ENCODE results near the gene FBXO38.

GRCh38 chr5:148379340-148379739, 4.4 kb upstream of the FBXO38 start:
- TF ChIP-seq CTCF (IDR thresholded peaks at IDR 0.05): no peak
- TF ChIP-seq POLR2A (IDR thresholded peaks at IDR 0.05): no peak
- TF ChIP-seq POLR2AphosphoS5 (IDR thresholded peaks at IDR 0.05): no peak
- no peak for TF ChIP-seq EP300 (IDR thresholded peaks at IDR 0.05; ENCODE audit: low read depth)
